Keratinocyte (primary cell): Measurements from ENCODE around the gene FASTKD2. TPM values are rescaled to one million over a fixed set of nuclear protein-coding genes. Genes with fewer than 3 reads are reported as not detected.

Experiments used
- DNase-seq: peaks from one replicate; pipeline ENCODE4 v3.0.0-alpha.2; 2011; ENCODE audit warnings: low read depth, missing footprints, low spot score
- FAIRE-seq: peaks from 2 replicates; lab custom pipeline; 2011; peaks lifted over from hg19 to GRCh38; lab: Jason Lieb, UNC
- H2AFZ ChIP-seq: 2 replicates; pipeline ENCODE4 v1.6.0; 2012; ENCODE audit warnings: low read length, control low read depth, inconsistent platforms; ENCODE audit not compliant: control insufficient read depth
- H3K27ac ChIP-seq: 2 replicates; pipeline ENCODE4 v1.5.1; 2011; ENCODE audit warnings: low read length; ENCODE audit not compliant: control insufficient read depth, insufficient read depth
- H3K27me3 ChIP-seq: 3 replicates; pipeline ENCODE4 v1.6.0; 2011; ENCODE audit warnings: low read length; ENCODE audit not compliant: control insufficient read depth, insufficient read depth; ENCODE audit errors: extremely low read depth
- H3K36me3 ChIP-seq, 2 experiments: 2 replicates in 1 of 2; 3 replicates in 1 of 2; pipeline ENCODE4 v1.5.1; 2011; ENCODE audit warnings: low read length in 2 of 2, mild to moderate bottlenecking in 1 of 2; ENCODE audit not compliant: control insufficient read depth in 2 of 2, insufficient read depth in 2 of 2; ENCODE audit errors: extremely low read depth in 1 of 2
- H3K4me1 ChIP-seq: 3 replicates; pipeline ENCODE4 v1.5.1; 2011; ENCODE audit warnings: low read length; ENCODE audit not compliant: control insufficient read depth, insufficient read depth; ENCODE audit errors: extremely low read depth
- H3K4me2 ChIP-seq: 3 replicates; pipeline ENCODE4 v1.6.0; 2011; ENCODE audit warnings: low read depth, low read length; ENCODE audit not compliant: control insufficient read depth, insufficient read depth; ENCODE audit errors: extremely low read depth
- H3K4me3 ChIP-seq, 3 experiments: fragments of 200-600 bp in 1 of 3; sonication (generic) in 1 of 3; 2 replicates in 2 of 3; 3 replicates in 1 of 3; pipeline ENCODE4 v1.5.1; 2011 to 2016; ENCODE audit warnings: low read length in 3 of 3, mild to moderate bottlenecking in 3 of 3, control low read depth in 2 of 3, inconsistent platforms in 1 of 3, low read depth in 1 of 3, mixed read lengths in 1 of 3, mixed run types in 1 of 3, moderate library complexity in 1 of 3; ENCODE audit not compliant: control insufficient read depth in 2 of 3, insufficient read depth in 2 of 3; ENCODE audit errors: extremely low read depth in 1 of 3
- H3K79me2 ChIP-seq: 2 replicates; pipeline ENCODE4 v1.6.0; 2012; ENCODE audit warnings: low read length; ENCODE audit not compliant: control insufficient read depth, insufficient read depth
- H3K9ac ChIP-seq: 3 replicates; pipeline ENCODE4 v1.6.0; 2011; ENCODE audit warnings: low read length; ENCODE audit not compliant: control insufficient read depth, insufficient read depth; ENCODE audit errors: extremely low read depth
- H3K9me1 ChIP-seq: 3 replicates; pipeline ENCODE4 v1.6.0; 2011; ENCODE audit warnings: low read length; ENCODE audit not compliant: control insufficient read depth, insufficient read depth; ENCODE audit errors: extremely low read depth
- H3K9me3 ChIP-seq: 2 replicates; pipeline ENCODE4 v1.5.1; 2012; ENCODE audit warnings: low read depth, low read length; ENCODE audit not compliant: control insufficient read depth
- H4K20me1 ChIP-seq: 3 replicates; pipeline ENCODE4 v1.6.0; 2011; ENCODE audit warnings: low read length; ENCODE audit not compliant: control insufficient read depth, insufficient read depth; ENCODE audit errors: extremely low read depth
- CTCF ChIP-seq, 3 experiments: IDR thresholded peaks in 1 of 3; conservative IDR thresholded peaks in 1 of 3; optimal IDR thresholded peaks in 1 of 3; 2 replicates in 2 of 3; 3 replicates in 1 of 3; pipeline versions ENCODE3 to v1.5.1; 2011; ENCODE audit warnings: low read length in 3 of 3, mild to moderate bottlenecking in 3 of 3, moderate library complexity in 2 of 3, control low read depth in 1 of 3, inconsistent platforms in 1 of 3; ENCODE audit not compliant: insufficient read depth in 2 of 3; ENCODE audit errors: extremely low read depth in 1 of 3
- EZH2 ChIP-seq: IDR thresholded peaks from one replicate; pipeline ENCODE4 v1.6.1; 2012; ENCODE audit warnings: inconsistent platforms, mild to moderate bottlenecking, low read length, moderate library complexity
- dilution Hi-C: fragments of 300-500 bp; cut with MboI; formaldehyde crosslinking; loops from one replicate; pipeline ENCODE4 v1.7.0; 2020; ENCODE audit warnings: low sequenced_read_pairs; ENCODE audit not compliant: extremely low pct_ligation_motif_present
- polyA plus RNA-seq, 5 experiments: library from polyadenylated mRNA; depleted of rRNA in 3 of 5; stranded (reverse) in 3 of 5; stranded (forward) in 1 of 5; unstranded in 1 of 5; fragments of >200 nt; gene quantifications; 1 replicate in 1 of 5; 2 replicates in 3 of 5; 3 replicates in 1 of 5; pipeline versions ENCODE4 v1.2.1 to v1.2.3, GENCODE V29; 2011 to 2012; ENCODE audit warnings: missing spikeins in 2 of 5, low read depth in 1 of 5, low replicate concordance in 1 of 5

FASTKD2 gene
- polyA plus RNA-seq, 1 donor (not counting 4 experiments of a cell fraction or from before 2014, with no cell fraction given) = 51.1 TPM

DNA sequence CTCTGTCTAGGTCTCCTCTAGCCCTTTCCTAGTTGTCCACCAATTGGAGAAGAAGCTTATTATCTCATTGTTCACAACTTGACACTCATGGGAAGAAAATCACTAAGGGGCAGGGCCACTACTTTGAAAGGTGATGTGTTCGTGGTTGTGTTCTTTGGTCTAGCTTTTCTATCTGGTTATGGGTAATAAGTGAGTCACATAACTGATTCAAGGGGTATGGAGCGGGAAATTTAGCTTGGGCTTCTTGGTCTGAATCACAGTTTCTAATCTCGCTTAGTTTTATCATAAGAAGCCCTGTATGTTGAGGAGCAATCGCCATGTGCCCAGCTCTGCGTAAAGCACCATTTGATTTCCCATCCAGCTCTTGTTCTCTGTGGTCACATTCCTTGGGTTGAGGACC lies 28.5 kb upstream of the FASTKD2 start:
- dilution Hi-C loops = no loop called here
- FAIRE-seq = no peak
- no peak overlapping the region for H3K4me2 ChIP-seq
- H2AFZ ChIP-seq = no peak overlapping the region
- H3K9ac ChIP-seq = no peak overlapping the region
- no peak for DNase-seq
- no peaks in the 10 kb centered on the region for H3K9me1 ChIP-seq
- H3K4me1 ChIP-seq = no peaks in the 10 kb centered on the region
- TF ChIP-seq CTCF (optimal IDR thresholded peaks at IDR 0.05 in 1 of 3, IDR thresholded peaks at IDR 0.05 in 1 of 3, conservative IDR thresholded peaks at IDR 0.05 in 1 of 3; ENCODE audit: extremely low read depth in 1 of 3, insufficient read depth in 2 of 3, low read length in 3 of 3) = no peak
- no peak for TF ChIP-seq EZH2
- no peak overlapping the region for H3K27ac ChIP-seq
- no peaks in the 10 kb centered on the region for H3K27me3 ChIP-seq
- H3K36me3 ChIP-seq = no peaks in the 10 kb centered on the region
- no peaks in the 10 kb centered on the region for H4K20me1 ChIP-seq
- H3K79me2 ChIP-seq = no peaks in the 10 kb centered on the region
- H3K9me3 ChIP-seq = no peaks in the 10 kb centered on the region
- no peak overlapping the region for H3K4me3 ChIP-seq

DNA sequence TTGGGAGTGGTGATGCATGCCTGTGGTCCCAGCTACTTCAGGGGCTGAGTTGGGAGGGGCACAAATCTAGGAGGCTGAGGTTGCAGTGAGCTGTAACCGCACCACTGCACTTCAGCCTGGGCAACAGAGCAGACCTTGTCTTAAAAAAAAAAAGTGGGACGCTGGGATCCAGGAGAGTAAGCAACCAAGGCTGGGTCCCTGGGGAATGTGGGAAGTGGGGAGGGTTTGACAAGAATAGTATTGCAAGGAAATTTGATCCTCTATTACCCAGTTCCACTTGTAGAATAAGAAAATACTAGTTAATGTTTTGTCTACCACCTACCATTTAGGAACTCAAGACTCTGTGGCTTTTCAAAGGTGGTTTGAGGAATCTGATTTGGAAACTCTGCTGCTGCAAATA lies 26.1 kb upstream of the FASTKD2 start:
- no peaks in the 10 kb centered on the region for H3K4me1 ChIP-seq
- H3K9ac ChIP-seq = no peak overlapping the region
- no peaks in the 10 kb centered on the region for H3K9me3 ChIP-seq
- no peak overlapping the region for H3K4me3 ChIP-seq
- FAIRE-seq (no peak), DNase-seq (no peak)
- H4K20me1 ChIP-seq = no peaks in the 10 kb centered on the region
- no peak for TF ChIP-seq CTCF (optimal IDR thresholded peaks at IDR 0.05 in 1 of 3, IDR thresholded peaks at IDR 0.05 in 1 of 3, conservative IDR thresholded peaks at IDR 0.05 in 1 of 3; ENCODE audit: extremely low read depth in 1 of 3, insufficient read depth in 2 of 3, low read length in 3 of 3)
- no peak for TF ChIP-seq EZH2
- no peaks in the 10 kb centered on the region for H3K36me3 ChIP-seq
- no peak overlapping the region for H3K4me2 ChIP-seq
- H3K79me2 ChIP-seq = no peaks in the 10 kb centered on the region
- H2AFZ ChIP-seq = no peak overlapping the region
- no peak overlapping the region for H3K27ac ChIP-seq
- H3K9me1 ChIP-seq = no peaks in the 10 kb centered on the region
- H3K27me3 ChIP-seq = no peaks in the 10 kb centered on the region
- dilution Hi-C loops = no loop called here
